ENCODE data around the gene CDK14. TPM values are rescaled to one million over a fixed set of nuclear protein-coding genes. Genes with fewer than 3 reads are reported as not detected.

Gene CDK14
- total and polyA plus RNA-seq, 2 donors (not counting 1 experiment from before 2014, with no cell fraction given), result 23.6 to 41.1 TPM

- Histone ChIP-seq H3K4me1 (ENCODE audit: control insufficient read depth, extremely low read depth, insufficient read depth, low read length) (peaks cover 9% of the 10 kb centered on the region), H2AFZ (ENCODE audit: low read length) (no peak overlapping the region), H3K9me3 (ENCODE audit: control insufficient read depth, insufficient read depth, low read depth, low read length) (no peaks in the 10 kb centered on the region), H3K79me2 (ENCODE audit: control insufficient read depth, insufficient read depth, low read length) (peaks cover 5% of the 10 kb centered on the region), H3K27ac (ENCODE audit: insufficient read depth, low read length) (no peak overlapping the region), H3K4me2 (ENCODE audit: extremely low read depth, insufficient read depth, low read length) (peak overlapping the region; percentile 68), H3K9ac (ENCODE audit: insufficient read depth, low read length) (no peak overlapping the region), H3K27me3 (ENCODE audit: control insufficient read depth, insufficient read depth, low read length) (no peaks in the 10 kb centered on the region), H3K4me3 (replicated peaks in 1 of 4; ENCODE audit: control extremely low read depth in 1 of 4, insufficient read depth in 1 of 4, low read depth in 3 of 4, low read length in 4 of 4) (no peak overlapping the region), H4K20me1 (ENCODE audit: control insufficient read depth, extremely low read depth, insufficient read depth, low read length) (no peaks in the 10 kb centered on the region), H3K36me3 (ENCODE audit: control insufficient read depth, insufficient read depth, low read length) (no peaks in the 10 kb centered on the region)
- no peak for TF ChIP-seq EZH2 (IDR thresholded peaks at IDR 0.05; ENCODE audit: low read length, missing control alignments)
- no peak for TF ChIP-seq CTCF (conservative IDR thresholded peaks at IDR 0.05 in 1 of 2, IDR thresholded peaks at IDR 0.05 in 1 of 2; ENCODE audit: low read depth in 1 of 2, low read length in 2 of 2)
- DNase-seq (ENCODE audit: low read depth in 2 of 2), result no peak
These were observed 114.3 kb downstream of the CDK14 start for GRCh38 chr7:90710466-90710850.

GRCh38 chr7:90713628-90714027 lies 117.5 kb downstream of the CDK14 start:
- no peak for DNase-seq (ENCODE audit: low read depth in 2 of 2)
- Histone ChIP-seq H3K4me3 (replicated peaks in 1 of 4; ENCODE audit: control extremely low read depth in 1 of 4, insufficient read depth in 1 of 4, low read depth in 3 of 4, low read length in 4 of 4) (no peak overlapping the region), H3K36me3 (ENCODE audit: control insufficient read depth, insufficient read depth, low read length) (no peaks in the 10 kb centered on the region), H3K9me3 (ENCODE audit: control insufficient read depth, insufficient read depth, low read depth, low read length) (no peaks in the 10 kb centered on the region), H3K4me2 (ENCODE audit: extremely low read depth, insufficient read depth, low read length) (no peak overlapping the region), H3K27me3 (ENCODE audit: control insufficient read depth, insufficient read depth, low read length) (no peaks in the 10 kb centered on the region), H4K20me1 (ENCODE audit: control insufficient read depth, extremely low read depth, insufficient read depth, low read length) (no peaks in the 10 kb centered on the region), H3K9ac (ENCODE audit: insufficient read depth, low read length) (no peak overlapping the region), H3K27ac (ENCODE audit: insufficient read depth, low read length) (no peak overlapping the region), H3K4me1 (ENCODE audit: control insufficient read depth, extremely low read depth, insufficient read depth, low read length) (peaks cover 9% of the 10 kb centered on the region), H2AFZ (ENCODE audit: low read length) (no peak overlapping the region), H3K79me2 (ENCODE audit: control insufficient read depth, insufficient read depth, low read length) (peaks cover 5% of the 10 kb centered on the region)
- TF ChIP-seq CTCF (conservative IDR thresholded peaks at IDR 0.05 in 1 of 2, IDR thresholded peaks at IDR 0.05 in 1 of 2; ENCODE audit: low read depth in 1 of 2, low read length in 2 of 2) (no peak), EZH2 (IDR thresholded peaks at IDR 0.05; ENCODE audit: low read length, missing control alignments) (no peak)

GRCh38 chr7:90715067-90715466 lies 118.9 kb downstream of the CDK14 start:
- Histone ChIP-seq H3K9me3 (ENCODE audit: control insufficient read depth, insufficient read depth, low read depth, low read length) (no peaks in the 10 kb centered on the region), H4K20me1 (ENCODE audit: control insufficient read depth, extremely low read depth, insufficient read depth, low read length) (no peaks in the 10 kb centered on the region), H3K27ac (ENCODE audit: insufficient read depth, low read length) (no peak overlapping the region), H3K9ac (ENCODE audit: insufficient read depth, low read length) (no peak overlapping the region), H3K4me3 (replicated peaks in 1 of 4; ENCODE audit: control extremely low read depth in 1 of 4, insufficient read depth in 1 of 4, low read depth in 3 of 4, low read length in 4 of 4) (no peak overlapping the region), H3K79me2 (ENCODE audit: control insufficient read depth, insufficient read depth, low read length) (peaks cover 5% of the 10 kb centered on the region), H3K4me2 (ENCODE audit: extremely low read depth, insufficient read depth, low read length) (no peak overlapping the region), H3K4me1 (ENCODE audit: control insufficient read depth, extremely low read depth, insufficient read depth, low read length) (peaks cover 3% of the 10 kb centered on the region), H2AFZ (ENCODE audit: low read length) (no peak overlapping the region), H3K36me3 (ENCODE audit: control insufficient read depth, insufficient read depth, low read length) (no peaks in the 10 kb centered on the region), H3K27me3 (ENCODE audit: control insufficient read depth, insufficient read depth, low read length) (no peaks in the 10 kb centered on the region)
- DNase-seq (ENCODE audit: low read depth in 2 of 2), result no peak
- TF ChIP-seq CTCF (conservative IDR thresholded peaks at IDR 0.05 in 1 of 2, IDR thresholded peaks at IDR 0.05 in 1 of 2; ENCODE audit: low read depth in 1 of 2, low read length in 2 of 2) (no peak), EZH2 (IDR thresholded peaks at IDR 0.05; ENCODE audit: low read length, missing control alignments) (no peak)

Measured in fibroblast of lung (primary cell).